Stimulated activated naive CD8-positive, alpha-beta T cell treated with anti-CD3 and anti-CD28 coated beads, Interleukin-15, Interleukin-2, amounts not matched to agents 100 U/mL and 50 U/mL, for 24 hours (primary cell): Measurements from ENCODE around the gene CEP85.
"Not testable (repeated sequence)": the region's sequence is repeated elsewhere in the genome, so short reads cannot be mapped to it uniquely, and the experiment has no call there.

Source experiments
- ATAC-seq: fragments of 150-1000 bp; cut with Tn5 transposase; one replicate; pipeline ENCODE4 v1.10.0; 2021
- DNase-seq: peaks from one replicate; pipeline ENCODE4 v3.0.0; 2021

CEP85 gene

DNA sequence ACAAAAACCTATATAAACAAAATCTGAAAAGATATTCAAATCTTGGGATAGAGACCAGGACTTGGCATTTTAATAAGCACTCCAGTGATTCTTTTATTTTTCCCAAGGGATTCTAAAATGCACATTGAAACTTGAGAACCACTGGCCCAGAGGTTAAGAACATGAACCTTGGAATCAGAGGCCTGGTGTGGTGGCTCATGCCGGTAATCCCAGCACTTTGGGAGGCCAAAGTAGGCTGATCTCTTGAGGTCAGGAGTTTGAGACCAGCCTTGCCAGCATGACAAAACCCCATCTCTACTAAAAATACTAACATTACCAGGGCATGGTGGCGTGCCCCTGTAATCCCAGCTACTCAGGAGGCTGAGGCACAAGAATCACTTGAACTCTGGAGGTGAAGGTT, 12.9 kb upstream of the CEP85 start:
- DNase-seq = no peak
- no peak for ATAC-seq

DNA sequence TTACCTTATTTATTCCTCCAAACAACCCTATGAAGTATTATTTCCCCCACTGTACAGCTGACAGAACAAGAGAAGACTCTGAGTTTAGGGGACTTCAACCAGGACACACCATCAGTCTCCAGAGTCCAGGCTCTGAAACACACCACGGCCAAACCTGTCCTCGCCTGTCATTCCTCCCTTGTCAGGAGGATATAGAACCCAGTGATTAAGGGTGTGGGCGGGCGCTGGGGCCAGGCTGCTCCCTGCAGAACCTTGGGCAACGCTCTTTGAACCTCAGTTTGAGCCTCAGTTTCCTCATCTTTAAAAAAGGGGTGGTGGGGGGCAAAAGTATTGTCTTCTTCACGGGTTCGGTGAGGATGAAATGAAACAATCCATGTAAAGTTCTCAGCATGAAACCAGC, 9.4 kb upstream of the CEP85 start:
- DNase-seq (no peak), ATAC-seq (no peak)

GRCh38 chr1:26225033-26225831, 8.8 kb upstream of the CEP85 start:
- peak; percentile 49 for ATAC-seq
- peak; percentile 65 for DNase-seq

GRCh38 chr1:26230682-26231081, 3.3 kb upstream of the CEP85 start:
- not testable (repeated sequence) for DNase-seq, ATAC-seq

- ATAC-seq (no peak), DNase-seq (peak; percentile 23)
These were observed 807 bp downstream of the CEP85 start for GRCh38 chr1:26234644-26235370.

GRCh38 chr1:26237230-26237966, 3.4 kb downstream of the CEP85 start:
- ATAC-seq (no peak), DNase-seq (no peak)

DNA sequence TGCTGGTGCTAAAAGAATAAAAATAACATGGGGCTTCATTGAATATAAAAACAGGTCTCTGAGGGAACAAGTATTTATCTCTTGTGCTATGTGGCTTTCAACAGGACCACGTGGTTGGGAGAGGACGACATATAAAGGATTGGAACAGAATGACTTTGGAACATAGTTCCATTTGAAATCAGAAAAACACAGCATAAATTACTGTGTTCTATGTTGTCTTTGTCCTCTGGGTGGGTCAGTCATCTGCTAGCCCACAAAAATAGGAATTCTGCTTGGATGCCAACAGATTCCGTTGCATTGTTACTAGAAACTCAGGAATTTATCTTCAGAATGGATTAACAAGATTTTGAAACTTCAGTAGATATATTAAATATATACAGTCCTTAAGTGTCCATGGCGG, 5.9 kb downstream of the CEP85 start:
- DNase-seq (no peak), ATAC-seq (no peak)

GRCh38 chr1:26252718-26253117, 18.7 kb downstream of the CEP85 start:
- DNase-seq (no peak), ATAC-seq (no peak)

- DNase-seq = no peak
- no peak for ATAC-seq
These were observed 20.4 kb downstream of the CEP85 start for GRCh38 chr1:26254404-26254803.

DNA sequence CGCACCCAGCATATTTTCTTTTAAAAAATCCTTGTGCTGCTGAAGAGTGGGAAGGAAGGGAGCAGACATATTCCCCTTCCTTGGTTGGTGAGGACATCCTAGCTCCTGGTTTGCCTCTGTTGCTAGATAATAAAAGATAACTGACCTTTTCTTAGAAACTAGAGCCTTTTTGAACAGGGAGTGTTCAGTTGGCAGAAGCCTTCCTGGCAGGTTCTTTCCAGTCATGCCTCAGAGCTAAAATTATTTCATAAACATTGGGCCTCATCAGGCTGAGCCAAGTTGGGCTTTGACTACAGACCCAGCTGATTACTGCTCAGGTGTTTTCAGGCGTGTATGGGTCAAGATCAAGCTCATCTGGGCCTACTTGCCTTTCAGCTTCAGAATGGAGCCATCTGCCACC, 23.2 kb downstream of the CEP85 start:
- DNase-seq (no peak), ATAC-seq (no peak)

DNA sequence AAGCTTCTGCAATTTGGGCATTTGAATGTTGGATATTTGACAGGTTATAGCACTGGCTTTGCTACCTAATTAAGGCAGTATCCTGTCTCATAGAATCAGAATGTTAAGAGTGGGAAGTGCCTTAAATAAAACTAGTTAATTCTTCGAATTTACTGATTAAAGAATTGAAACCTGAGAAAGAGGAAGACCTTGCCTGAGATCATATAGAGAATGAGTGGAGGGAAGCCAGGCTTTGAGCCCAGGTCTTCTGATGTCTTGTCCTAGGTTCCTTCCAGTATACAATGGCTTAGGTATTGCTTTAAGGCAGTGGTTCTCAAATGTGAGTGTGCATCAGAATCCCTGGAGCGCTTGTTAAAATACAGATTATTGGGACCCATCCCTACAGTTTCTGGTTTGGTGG, 25.0 kb downstream of the CEP85 start:
- DNase-seq = no peak
- ATAC-seq = no peak

DNA sequence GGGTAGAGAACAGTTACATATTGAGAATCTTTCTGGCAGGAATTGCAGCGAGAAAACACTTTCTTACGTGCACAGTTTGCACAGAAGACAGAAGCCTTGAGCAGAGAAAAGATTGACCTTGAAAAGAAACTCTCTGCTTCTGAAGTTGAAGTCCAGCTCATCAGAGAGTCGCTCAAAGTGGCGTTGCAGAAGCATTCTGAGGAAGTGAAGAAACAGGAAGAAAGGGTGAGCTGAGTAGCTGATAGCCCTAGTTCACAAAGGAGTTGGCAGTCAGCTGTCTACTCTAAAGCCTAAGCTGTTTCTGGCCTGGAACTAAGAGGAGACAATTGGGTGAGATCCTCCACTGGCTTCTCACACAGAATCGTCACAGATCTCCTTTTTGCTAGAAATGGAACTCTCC, 25.6 kb downstream of the CEP85 start:
- DNase-seq (no peak), ATAC-seq (no peak)

GRCh38 chr1:26263212-26263611, 29.2 kb downstream of the CEP85 start:
- ATAC-seq (no peak), DNase-seq (no peak)

- peak; percentile 65 for ATAC-seq
These were observed 31.4 kb downstream of the CEP85 start for GRCh38 chr1:26265405-26265804.

DNA sequence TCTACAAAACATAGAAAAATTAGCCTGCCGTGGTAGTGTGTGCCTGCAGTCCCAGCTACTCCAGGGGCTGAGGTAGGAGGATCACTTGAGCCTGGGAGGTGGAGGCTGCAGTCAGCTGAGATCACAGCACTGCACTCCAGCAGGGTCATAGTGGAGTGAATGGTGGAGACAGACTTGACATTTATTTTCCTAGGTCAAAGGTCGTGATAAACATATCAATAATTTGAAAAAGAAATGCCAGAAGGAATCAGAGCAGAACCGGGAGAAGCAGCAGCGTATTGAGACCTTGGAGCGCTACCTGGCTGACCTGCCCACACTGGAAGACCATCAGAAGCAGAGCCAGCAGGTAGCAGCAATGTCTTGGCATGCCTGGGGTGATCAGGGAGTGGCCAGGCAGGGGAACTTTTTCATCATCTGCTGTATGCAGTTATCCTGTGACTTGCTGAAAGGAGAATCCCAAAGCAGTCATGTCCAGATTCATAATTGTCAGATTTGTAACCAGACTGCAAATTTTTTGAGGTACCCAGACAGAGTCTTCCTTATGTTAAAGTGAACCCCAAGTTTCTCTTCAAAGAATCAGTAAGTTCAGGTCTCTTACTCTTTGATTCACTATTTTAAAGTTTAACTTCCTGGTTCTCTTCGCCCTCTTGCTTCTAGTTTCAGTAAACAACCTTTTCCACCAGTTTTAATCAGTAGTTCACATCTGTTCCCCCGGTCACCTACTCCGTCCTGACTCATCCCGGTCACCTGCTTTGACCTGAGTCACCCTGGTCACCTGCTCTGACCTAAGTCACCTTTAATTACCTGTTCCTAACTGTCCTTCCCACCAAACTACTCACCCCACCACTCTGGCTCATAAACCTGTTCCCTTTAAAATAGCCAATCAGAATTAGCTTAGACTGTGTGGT, 34.5 kb downstream of the CEP85 start:
- ATAC-seq = no peak
- DNase-seq = no peak

More at GRCh38 chr1:26265405-26265804, 31.4 kb downstream of the CEP85 start:
- no peak for DNase-seq

GRCh38 chr1:26269198-26269550, 35.2 kb downstream of the CEP85 start:
- no peak for DNase-seq
- no peak for ATAC-seq

DNA sequence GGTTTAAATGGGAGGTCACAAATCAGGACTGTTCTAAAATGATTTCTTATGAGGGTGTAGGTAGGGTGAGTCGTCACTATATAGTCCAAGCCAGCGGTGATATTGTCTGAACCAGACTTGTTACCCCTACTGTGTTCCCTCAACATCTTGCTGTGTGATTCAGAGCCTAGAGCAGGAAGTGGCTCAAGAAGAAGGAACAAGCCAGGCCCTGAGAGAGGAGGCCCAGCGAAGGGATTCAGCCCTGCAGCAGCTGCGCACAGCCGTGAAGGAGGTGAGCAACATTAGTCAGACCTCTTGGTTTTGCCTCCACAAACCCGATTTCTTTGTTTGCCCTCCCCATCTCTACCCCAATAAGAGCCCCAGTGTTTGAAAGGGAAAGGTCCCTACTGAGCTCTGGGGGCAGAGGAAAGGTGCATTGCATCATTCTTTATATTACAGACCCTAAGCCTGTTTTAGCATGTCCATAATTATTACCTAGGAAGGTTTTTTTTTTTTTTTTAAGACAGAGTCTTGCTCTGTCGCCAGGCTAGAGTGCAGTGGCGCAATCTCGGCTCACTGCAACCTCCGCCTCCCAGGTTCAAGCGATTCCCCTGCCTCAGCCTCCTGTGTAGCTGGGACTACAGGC, 40.9 kb downstream of the CEP85 start:
- DNase-seq (peak; percentile 29), ATAC-seq (no peak)

- DNase-seq (peak; percentile 84), ATAC-seq (peak; percentile 73)
These were observed 41.8 kb downstream of the CEP85 start for GRCh38 chr1:26275580-26276431.

- no peak for DNase-seq
These were observed 42.4 kb downstream of the CEP85 start for GRCh38 chr1:26276432-26276838.

GRCh38 chr1:26277261-26277661, 43.3 kb downstream of the CEP85 start:
- DNase-seq = no peak
- no peak for ATAC-seq

More at GRCh38 chr1:26276432-26276838, 42.4 kb downstream of the CEP85 start:
- ATAC-seq = no peak
